GM18517 (cell line): ENCODE results near the gene PRAMEF9.
"Not testable (repeated sequence)": the region's sequence is repeated elsewhere in the genome, so short reads cannot be mapped to it uniquely, and the experiment has no call there.

Experiments used
- ATAC-seq: cut with Tn5 transposase; IDR thresholded peaks from one replicate; pipeline ENCODE4 v1.9.1; 2021; ENCODE audit warnings: mild to moderate bottlenecking, moderate library complexity; ENCODE audit not compliant: unreplicated experiment

The PRAMEF9 gene

DNA sequence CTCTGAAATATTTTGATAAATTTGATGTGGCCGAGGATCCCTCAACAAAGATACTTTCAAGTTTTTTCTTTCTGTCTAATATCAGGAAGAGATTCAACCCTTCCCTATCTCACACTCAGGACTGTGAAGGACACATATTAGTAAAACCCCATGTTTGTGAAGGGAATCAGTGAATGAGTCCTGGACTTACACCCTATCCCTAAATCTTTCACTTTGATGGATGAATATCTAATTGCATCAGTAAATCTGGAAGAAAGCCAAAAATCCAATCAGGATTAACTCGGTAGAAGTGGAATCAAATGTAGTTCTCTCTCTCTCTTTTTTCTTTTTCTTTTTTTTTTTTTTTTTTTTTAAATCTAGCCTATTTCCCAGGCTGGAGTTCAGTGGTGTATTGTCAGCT is at the start of gene PRAMEF9:
TSS of gene PRAMEF9 (plus strand) at position 301 of the 400 bp plus-strand sequence. CDS start 3,433 bp downstream, outside the sequence.
- not testable (repeated sequence) for ATAC-seq

DNA sequence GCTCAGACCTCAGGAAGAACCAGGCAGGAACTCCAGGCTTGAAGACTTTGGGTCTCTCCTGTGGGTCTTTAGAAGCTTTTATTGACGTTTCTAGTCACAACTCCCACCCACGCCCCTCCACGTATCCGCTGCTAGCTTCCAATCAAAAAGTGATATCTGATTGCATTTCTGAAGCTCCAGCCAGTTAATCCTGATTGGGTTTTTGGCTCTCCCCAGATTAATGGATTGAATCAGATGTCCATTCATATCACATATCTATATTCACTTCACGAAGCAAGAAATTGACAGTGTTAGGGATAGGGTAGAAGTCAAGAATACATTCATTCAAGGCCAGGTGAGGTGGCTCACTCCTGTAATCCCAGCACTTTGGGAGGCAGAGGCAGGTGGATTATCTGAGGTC is 15.7 kb upstream of the PRAMEF9 start, which contains the start of gene PRAMEF26:
TSS of gene PRAMEF26 (minus strand) at position 101 of the 400 bp plus-strand sequence. CDS start 2,914 bp downstream, outside the sequence.
- not testable (repeated sequence) for ATAC-seq

DNA sequence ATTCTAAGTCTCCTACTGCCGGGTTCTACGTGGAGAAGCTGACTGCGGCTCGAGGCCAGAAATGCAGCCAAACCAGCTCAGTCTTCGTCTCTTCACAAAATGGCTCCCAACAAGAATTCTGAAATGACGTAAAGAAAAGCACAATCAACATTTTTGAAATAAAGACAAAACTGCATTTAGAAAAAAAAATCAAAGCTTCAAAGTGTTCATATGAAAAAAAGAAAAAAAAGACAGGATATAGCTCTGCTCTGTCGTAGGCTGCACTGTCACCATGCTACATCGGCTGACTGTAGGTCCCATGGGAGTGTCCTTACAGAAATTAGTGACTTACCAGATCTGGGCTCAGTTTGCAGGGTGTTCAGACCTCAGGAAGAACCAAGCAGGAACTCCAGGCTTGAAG is 6.1 kb upstream of the PRAMEF9 start, which contains the start of gene HNRNPCL4:
TSS of gene HNRNPCL4 (minus strand) at position 101 of the 400 bp plus-strand sequence. CDS start 164 bp downstream, outside the sequence.
- not testable (repeated sequence) for ATAC-seq

DNA sequence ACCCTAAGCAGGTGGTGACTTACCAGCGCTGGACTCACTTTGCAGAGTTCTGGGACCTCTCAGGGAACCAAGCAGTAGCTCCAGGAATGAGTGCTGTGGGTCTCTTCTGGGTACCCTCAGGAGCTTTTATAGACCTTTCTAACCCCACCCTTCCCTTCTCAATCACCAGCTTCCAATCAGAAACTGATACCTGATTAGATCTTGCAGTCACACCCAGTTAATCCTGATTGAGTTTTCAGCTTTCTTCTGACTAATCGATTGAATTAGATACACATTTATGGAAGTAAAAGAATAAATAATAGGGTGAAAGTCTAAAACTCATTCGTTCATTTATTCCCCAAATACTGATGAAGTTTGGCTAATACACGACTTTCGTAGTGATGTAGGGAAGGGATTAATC is 29.7 kb downstream of the PRAMEF9 start, which contains the start of gene PRAMEF13:
TSS of gene PRAMEF13 (minus strand) at position 101 of the 400 bp plus-strand sequence. CDS start 1,820 bp downstream, outside the sequence.
- ATAC-seq = not testable (repeated sequence)

DNA sequence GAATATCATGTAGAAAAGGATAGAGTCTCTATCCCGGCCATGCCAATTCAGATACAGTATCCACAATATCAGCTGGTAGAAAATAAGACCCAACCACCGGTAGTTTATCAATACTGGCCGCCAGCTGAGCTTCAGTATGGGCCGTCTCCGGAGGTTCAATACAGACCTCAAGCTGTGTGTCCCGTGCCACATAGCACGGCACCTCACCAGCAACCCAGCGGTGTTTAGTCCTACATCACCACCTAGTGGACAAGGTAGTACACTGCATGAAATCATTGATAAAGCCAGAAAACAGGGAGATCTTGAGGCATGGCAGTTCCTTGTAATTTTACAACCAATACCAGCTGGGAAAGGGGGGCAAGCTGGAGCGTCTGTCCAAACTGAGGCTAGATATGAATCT is 37.1 kb downstream of the PRAMEF9 start:
- ATAC-seq = not testable (repeated sequence)

DNA sequence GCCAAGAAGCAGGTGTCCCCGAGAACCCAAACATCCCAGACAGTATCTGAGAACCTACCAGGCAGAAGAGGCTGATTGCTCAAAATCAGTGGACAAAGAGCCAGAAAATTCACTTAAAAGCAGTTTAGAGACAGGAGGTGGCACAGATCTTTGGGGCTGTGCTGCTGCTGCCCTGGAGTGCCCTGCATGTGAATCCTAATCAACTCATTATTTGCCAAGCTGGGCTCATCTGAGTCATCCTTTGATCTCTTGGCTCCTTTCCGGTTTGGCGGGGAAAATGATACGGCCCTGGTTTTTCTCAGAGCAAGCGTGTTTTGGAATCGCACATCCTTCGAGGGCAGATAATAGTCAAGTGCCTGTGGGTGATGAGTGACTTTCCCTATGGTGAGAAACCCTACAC is 45.0 kb downstream of the PRAMEF9 start:
- ATAC-seq = not testable (repeated sequence)

DNA sequence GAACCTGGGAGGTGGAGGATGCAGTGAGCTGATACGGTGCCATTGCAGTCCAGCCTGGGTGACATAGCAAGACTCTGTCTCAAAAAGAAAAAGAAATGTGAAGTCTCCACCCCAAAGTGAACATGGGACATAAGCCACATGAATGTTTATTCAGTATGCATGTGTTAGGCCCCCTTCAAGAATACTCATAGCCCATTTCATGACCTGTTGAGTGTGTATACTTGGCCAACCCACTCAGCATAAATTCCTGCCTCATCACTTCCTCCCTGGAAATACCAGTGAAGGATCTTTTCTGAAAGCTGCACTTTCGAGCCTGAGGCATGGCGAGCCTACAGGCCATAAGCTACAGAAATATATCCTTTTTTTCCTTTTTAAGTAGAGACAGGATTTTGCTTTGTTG is 47.6 kb downstream of the PRAMEF9 start:
- ATAC-seq = not testable (repeated sequence)

DNA sequence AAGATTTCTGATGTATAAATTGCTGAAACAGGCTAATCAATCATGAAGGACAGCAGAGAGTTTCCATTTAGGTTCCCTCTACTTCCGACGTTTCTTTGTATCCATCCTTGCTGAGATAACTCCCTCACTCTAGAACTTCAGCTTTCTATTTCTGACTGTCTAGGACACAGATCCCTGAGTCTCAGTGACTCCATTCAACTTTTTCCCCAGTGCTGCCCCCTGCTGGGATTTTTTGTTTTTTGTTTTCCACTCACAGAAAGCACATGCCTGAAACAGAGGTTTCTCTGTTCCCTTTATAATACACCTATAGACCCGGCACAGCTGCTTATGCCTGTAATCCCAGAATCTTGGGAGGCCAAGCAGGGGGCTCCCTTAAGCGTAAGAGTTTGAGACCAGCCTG is 51.1 kb downstream of the PRAMEF9 start:
- not testable (repeated sequence) for ATAC-seq

DNA sequence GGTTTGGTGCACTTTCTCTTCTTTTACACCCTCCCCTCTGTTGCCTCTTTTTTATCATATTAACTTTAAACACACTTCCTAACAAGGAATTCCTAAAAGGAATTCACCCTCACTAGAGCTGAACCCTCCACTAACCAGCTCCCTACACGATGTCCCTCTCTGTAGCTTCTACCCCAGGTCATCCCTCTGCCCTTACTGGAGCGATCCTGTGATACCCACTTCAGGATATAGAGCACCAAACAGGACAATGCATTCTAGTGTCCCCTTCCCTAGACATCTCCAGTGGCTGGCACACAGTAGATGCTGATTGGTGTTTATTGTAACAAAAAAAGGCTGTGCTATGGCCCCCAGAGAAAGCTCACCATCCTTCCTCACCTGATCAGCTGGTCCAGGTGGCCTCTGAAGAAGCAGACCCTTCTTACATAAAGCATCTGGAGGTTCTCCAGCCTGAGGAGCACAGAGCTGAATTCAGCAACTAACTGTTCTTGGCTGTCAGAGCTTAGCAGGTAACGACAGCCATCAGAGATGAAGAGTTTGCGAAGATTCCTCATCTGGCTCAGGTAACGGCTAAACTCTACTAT is 52.9 kb downstream of the PRAMEF9 start:
- no peak for ATAC-seq

DNA sequence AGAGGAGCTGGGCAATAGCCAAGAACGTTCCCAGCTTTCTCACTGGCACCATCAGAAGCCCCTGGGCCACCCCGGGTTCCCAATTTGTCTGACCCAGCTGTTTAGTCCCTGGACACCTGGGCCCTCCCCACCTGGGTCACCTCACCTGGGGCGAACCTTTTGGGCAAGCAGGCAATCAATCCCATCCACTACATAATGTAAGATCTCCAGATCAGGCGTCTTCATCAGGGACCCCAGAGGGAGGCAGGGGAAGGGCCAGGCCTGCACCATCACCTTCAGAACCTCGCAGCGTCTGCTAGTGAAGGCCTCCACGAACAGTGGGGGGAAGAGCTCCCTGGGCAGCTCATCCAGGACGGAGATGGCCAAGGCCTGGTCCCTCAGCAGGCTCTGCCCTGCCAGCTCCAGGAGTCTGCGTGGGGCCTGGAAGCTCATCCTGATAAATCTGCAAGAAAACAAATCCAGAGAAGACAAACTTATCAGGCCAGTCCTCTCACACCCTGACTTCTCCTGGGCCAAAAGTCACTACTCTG is 54.1 kb downstream of the PRAMEF9 start, which contains the start of gene PRAMEF18:
TSS of gene PRAMEF18 (minus strand) at position 480 of the 530 bp plus-strand sequence. CDS start at position 432, 48 bp downstream.
- ATAC-seq = not testable (repeated sequence)

DNA sequence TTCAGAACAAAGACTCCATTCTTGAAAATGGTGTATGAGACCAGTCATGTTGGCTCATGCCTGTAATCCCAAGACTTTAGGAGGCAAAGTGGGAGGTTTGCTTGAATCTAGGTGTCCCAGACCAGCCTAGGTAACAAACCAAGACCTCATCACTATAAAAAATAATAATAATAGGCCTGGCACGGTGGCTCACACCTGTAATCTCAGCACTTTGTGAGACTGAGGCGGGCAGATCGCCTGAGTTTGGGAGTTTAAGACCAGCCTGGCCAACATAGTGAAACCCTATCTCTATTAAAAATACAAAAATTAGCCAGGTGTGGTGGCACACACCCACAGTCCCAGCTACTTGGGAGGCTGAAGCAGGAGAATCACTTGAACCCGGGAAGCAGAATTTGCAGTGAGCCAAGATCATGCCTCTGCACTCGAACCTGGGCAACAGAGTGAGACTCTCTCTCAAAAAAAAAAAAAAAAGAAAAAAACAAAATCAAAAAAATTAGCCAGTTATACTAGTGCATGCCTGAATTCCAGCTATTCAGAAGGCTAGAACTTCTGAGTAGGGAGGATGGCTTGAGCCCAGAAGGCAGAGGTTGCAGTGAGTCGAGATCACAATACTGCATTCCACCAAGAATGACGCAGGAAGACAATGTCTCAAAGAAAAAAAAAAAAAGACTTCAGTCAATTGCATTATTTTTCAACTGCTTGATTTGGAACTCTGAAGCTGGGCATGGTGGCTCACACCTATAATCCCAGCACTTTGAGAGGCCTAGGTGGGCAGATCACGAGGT is 55.8 kb downstream of the PRAMEF9 start:
- ATAC-seq = not testable (repeated sequence)

DNA sequence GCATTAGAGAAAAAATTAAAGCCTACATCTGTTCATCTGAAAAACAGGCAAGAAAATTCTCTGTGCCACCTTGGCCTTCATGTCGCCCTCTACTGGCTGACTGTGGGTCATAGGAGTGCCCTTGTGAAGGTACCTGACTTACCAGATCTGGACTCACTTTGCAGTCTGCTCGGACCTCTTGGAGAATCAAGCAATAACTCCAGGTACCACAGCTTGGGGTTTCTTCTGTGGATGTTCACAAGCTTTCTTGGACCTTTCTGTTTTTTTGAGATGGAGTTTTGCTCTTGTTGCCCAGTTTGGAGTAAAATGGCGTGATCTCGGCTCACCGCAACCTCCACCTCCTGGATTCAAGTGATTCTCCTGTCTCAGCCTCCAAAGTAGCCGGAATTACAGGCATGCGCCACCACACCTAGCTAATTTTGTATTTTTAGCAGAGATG is 56.7 kb downstream of the PRAMEF9 start:
- ATAC-seq = no peak
